Measurements from ENCODE around the gene RFX7. TPM values are rescaled to one million over a fixed set of nuclear protein-coding genes. Genes with fewer than 3 reads are reported as not detected.

RFX7 gene
- total and polyA plus RNA-seq, 2 of the 8 experiments (the other 6 are each of a cell fraction or from before 2014, with no cell fraction given) = 10.4 to 40.9 TPM

DNA sequence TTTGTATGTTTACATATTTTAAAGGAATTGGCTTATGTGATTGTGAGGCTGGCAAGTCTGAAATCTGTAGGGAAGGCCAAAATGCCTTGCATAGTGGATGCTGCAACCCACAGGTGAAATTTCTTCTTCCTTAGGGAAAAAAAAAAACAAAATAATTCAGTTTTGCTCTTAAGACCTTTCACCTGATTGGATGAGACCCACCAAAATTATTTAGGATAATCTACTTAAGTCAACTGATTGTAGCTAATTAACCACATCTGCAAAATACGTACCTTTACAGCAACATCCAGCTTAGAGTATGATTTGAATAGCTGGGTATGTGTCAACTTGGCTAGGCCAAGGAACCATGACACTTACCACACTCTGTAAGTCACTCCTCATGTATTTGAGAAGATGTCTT lies 6.9 kb upstream of the RFX7 start:
- H4K5ac ChIP-seq (ENCODE audit: insufficient read length, low read depth, low read length) = no peak overlapping the region
- no peak overlapping the region for H3K14ac ChIP-seq (ENCODE audit: insufficient read length)
- H2BK12ac ChIP-seq (ENCODE audit: low read depth, low read length) = no peak overlapping the region
- H2BK20ac ChIP-seq (ENCODE audit: low read length) = no peak overlapping the region
- H3K27ac ChIP-seq (ENCODE audit: low read depth, low read length) = no peak overlapping the region
- no peak overlapping the region for H3K23ac ChIP-seq (ENCODE audit: insufficient read length)
- POLR2A ChIA-PET (ENCODE audit: partially characterized antibody) = no interaction called here
- no peak overlapping the region for H3K4ac ChIP-seq (replicated peaks; ENCODE audit: insufficient read length, low read depth, low read length)
- WGBS, 2 experiments (ENCODE audit: extremely low coverage in 1 of 2, insufficient coverage in 1 of 2, insufficient read length in 1 of 2, insufficient replicate concordance in 2 of 2, low coverage in 1 of 2, low lambda C conversion rate in 2 of 2, missing lambda C conversion rate in 1 of 2) = 88% methylated on average over 1 of the region's 1 CpG; no CpG with 5 or more reads in 1 of the 2 experiments
- H4K20me1 ChIP-seq (replicated peaks in 1 of 2; ENCODE audit: control insufficient read depth in 1 of 2, insufficient read depth in 2 of 2, low read length in 2 of 2) = no peaks in the 10 kb centered on the region
- no peaks in the 10 kb centered on the region for H3K27me3 ChIP-seq (replicated peaks in 1 of 4; ENCODE audit: control insufficient read depth in 3 of 4, extremely low read depth in 1 of 4, insufficient read depth in 3 of 4, low read length in 3 of 4)
- no peak overlapping the region for H2BK15ac ChIP-seq (ENCODE audit: low read length)
- H3K23me2 ChIP-seq (ENCODE audit: low read depth, low read length) = no peaks in the 10 kb centered on the region
- no peak for TF ChIP-seq SIRT6 (IDR thresholded peaks at IDR 0.05; ENCODE audit: low read length)
- no peak for TF ChIP-seq KDM4A (IDR thresholded peaks at IDR 0.05; ENCODE audit: low read depth, low read length, severe bottlenecking)
- H3K9me3 ChIP-seq (ENCODE audit: insufficient read depth in 2 of 2, low read depth in 1 of 2, low read length in 1 of 2) = no peaks in the 10 kb centered on the region
- no peaks in the 10 kb centered on the region for H3K79me2 ChIP-seq (ENCODE audit: control insufficient read depth in 1 of 2, insufficient read depth in 2 of 2, low read length in 2 of 2)
- no peak overlapping the region for H3K9ac ChIP-seq (replicated peaks in 1 of 4; ENCODE audit: extremely low read depth in 1 of 4, low read depth in 3 of 4, low read length in 3 of 4)
- no peak overlapping the region for H3K4me3 ChIP-seq (ENCODE audit: extremely low read depth in 1 of 4, insufficient read depth in 2 of 4, low read depth in 3 of 4, low read length in 4 of 4)
- CTCF ChIA-PET (ENCODE audit: partially characterized antibody) = interaction anchor here (0.6 to 7.5 kb wide), 8 partner anchors 9 to 369 kb away, joined by 3 to 119 read pairs (median 3); no protein-coding TSS in a partner anchor
- no peak overlapping the region for H4K8ac ChIP-seq (ENCODE audit: extremely low read depth, insufficient read depth, low read length)
- no peak overlapping the region for H2BK120ac ChIP-seq (replicated peaks; ENCODE audit: low read depth, low read length)
- FAIRE-seq = no peak
- DNase-seq (ENCODE audit: low read depth in 1 of 2, low spot score in 2 of 2) = no peak
- no peak overlapping the region for H2BK5ac ChIP-seq (ENCODE audit: low read depth, low read length)
- H4K91ac ChIP-seq (replicated peaks; ENCODE audit: insufficient read length, low read length) = no peak overlapping the region
- H3K36me3 ChIP-seq (ENCODE audit: control insufficient read depth in 2 of 4, insufficient read depth in 4 of 4, low read length in 3 of 4) = no peaks in the 10 kb centered on the region
- no peak overlapping the region for H3K56ac ChIP-seq (replicated peaks; ENCODE audit: insufficient read length, low read depth, low read length)
- no peaks in the 10 kb centered on the region for H3K79me1 ChIP-seq (ENCODE audit: low read depth, low read length)
- no peak overlapping the region for H3K18ac ChIP-seq (ENCODE audit: extremely low read depth, low read length)
- no peak overlapping the region for H2AK5ac ChIP-seq (ENCODE audit: low read depth, low read length)
- no peak overlapping the region for H3K4me2 ChIP-seq (ENCODE audit: insufficient read depth in 1 of 2, low read depth in 2 of 2, low read length in 2 of 2)
- no peak overlapping the region for H2AFZ ChIP-seq (ENCODE audit: low read length)
- peaks cover under 1 to 5% (median 2%) of the 10 kb centered on the region in 4 experiments; a peak in 4 of 7 replicates for H3K4me1 ChIP-seq (replicated peaks in 1 of 4; ENCODE audit: control insufficient read depth in 3 of 4, insufficient read depth in 4 of 4, low read length in 3 of 4)

Data from H1 (cell line).